ENCODE measurements around the gene TNFRSF8. TPM values are rescaled to one million over a fixed set of nuclear protein-coding genes. Genes with fewer than 3 reads are reported as not detected.

Gene TNFRSF8
- total and polyA plus RNA-seq, 9 of the 15 experiments (the other 6 are each of a cell fraction or from before 2014, with no cell fraction given): 3.5 to 38.4 (median 17.1) TPM

DNA sequence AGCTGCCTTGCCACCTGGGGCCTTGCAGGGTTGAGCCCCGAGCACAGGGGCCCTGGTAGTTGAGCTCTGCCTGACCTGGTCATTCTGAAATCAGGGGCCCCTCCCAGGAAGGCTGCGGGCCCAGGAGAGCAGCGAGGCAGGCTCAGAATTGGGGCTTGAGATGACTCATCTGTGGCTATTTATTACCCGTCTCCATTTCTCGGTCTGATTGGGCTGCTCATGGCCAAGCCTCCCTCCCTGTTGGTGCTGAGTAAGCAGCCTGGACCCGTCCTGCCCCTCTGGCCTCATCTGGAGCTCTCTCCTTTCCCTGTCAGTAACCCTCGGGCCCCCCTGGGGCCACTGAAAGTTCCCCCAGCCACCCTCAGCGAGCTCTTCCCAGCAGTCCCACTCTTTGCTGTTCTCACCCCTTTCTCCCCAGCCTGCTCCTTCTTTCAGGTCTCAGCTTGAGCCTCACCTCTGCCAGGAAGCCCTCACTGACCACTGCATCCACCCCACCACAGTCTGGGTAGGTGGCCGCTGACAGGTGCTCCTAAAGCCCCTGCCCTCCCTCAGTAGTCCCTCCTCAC lies 11.0 kb upstream of the TNFRSF8 start (continued):
- peak; percentile 98 for TF ChIP-seq FOSL1 (tag; conservative IDR thresholded peaks at IDR 0.05)
- no peak for TF ChIP-seq FOXP1 (CRISPR knock-in tag; IDR thresholded peaks at IDR 0.05)
- TF ChIP-seq ZBED1 (IDR thresholded peaks at IDR 0.05): no peak
- no peak for TF ChIP-seq EWSR1 (IDR thresholded peaks at IDR 0.05; ENCODE audit: borderline replicate concordance, low read depth, partially characterized antibody)
- no peak for TF ChIP-seq BCL6 (CRISPR knock-in tag; IDR thresholded peaks at IDR 0.05)
- no peak for TF ChIP-seq HDAC8 (tag; IDR thresholded peaks at IDR 0.05)
- no peak for TF ChIP-seq TRIM28 (IDR thresholded peaks at IDR 0.05)
- TF ChIP-seq SIN3A (IDR thresholded peaks at IDR 0.05; ENCODE audit: borderline replicate concordance in 2 of 2, control insufficient read depth in 1 of 2, low read depth in 2 of 2, low read length in 2 of 2): no peak
- peak; percentile 70; the same call in 1 of the 2 replicates for TF ChIP-seq BCOR (IDR thresholded peaks at IDR 0.05)
- peak; percentile 46 for TF ChIP-seq NFYB (IDR thresholded peaks at IDR 0.05; ENCODE audit: extremely low read depth, insufficient read length)
- no peak; the same call in 1 of the 2 replicates for TF ChIP-seq ESRRA (IDR thresholded peaks at IDR 0.05; ENCODE audit: borderline replicate concordance, low read depth)
- TF ChIP-seq, protein P1, sequence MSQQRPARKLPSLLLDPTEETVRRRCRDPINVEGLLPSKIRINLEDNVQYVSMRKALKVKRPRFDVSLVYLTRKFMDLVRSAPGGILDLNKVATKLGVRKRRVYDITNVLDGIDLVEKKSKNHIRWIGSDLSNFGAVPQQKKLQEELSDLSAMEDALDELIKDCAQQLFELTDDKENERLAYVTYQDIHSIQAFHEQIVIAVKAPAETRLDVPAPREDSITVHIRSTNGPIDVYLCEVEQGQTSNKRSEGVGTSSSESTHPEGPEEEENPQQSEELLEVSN (IDR thresholded peaks at IDR 0.05; ENCODE audit: borderline replicate concordance in 1 of 2, extremely low read depth in 1 of 2, insufficient read depth in 1 of 2, insufficient read length in 1 of 2, low read depth in 1 of 2, low read length in 1 of 2, poor library complexity in 1 of 2, severe bottlenecking in 1 of 2): peak in 1 of 2 experiments; percentile 50
- no peak for TF ChIP-seq TAF7 (tag; IDR thresholded peaks at IDR 0.05)
- no peak for TF ChIP-seq RBM14 (IDR thresholded peaks at IDR 0.05; ENCODE audit: borderline replicate concordance, insufficient read depth, low read depth, low read length)
- TF ChIP-seq ZNF12 (CRISPR knock-in tag; IDR thresholded peaks at IDR 0.05): no peak
- peak; percentile 94 for TF ChIP-seq MAFG (tag; conservative IDR thresholded peaks at IDR 0.05)
- TF ChIP-seq POLR2B (IDR thresholded peaks at IDR 0.05; ENCODE audit: low read depth, partially characterized antibody): peak; percentile 45
- no peak for TF ChIP-seq POLR3A (IDR thresholded peaks at IDR 0.05; ENCODE audit: borderline replicate concordance, extremely low read depth, insufficient read depth, insufficient read length)
- TF ChIP-seq, protein P2, sequence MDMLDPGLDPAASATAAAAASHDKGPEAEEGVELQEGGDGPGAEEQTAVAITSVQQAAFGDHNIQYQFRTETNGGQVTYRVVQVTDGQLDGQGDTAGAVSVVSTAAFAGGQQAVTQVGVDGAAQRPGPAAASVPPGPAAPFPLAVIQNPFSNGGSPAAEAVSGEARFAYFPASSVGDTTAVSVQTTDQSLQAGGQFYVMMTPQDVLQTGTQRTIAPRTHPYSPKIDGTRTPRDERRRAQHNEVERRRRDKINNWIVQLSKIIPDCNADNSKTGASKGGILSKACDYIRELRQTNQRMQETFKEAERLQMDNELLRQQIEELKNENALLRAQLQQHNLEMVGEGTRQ (CRISPR knock-in tag; IDR thresholded peaks at IDR 0.05): no peak
- TF ChIP-seq, protein P3, sequence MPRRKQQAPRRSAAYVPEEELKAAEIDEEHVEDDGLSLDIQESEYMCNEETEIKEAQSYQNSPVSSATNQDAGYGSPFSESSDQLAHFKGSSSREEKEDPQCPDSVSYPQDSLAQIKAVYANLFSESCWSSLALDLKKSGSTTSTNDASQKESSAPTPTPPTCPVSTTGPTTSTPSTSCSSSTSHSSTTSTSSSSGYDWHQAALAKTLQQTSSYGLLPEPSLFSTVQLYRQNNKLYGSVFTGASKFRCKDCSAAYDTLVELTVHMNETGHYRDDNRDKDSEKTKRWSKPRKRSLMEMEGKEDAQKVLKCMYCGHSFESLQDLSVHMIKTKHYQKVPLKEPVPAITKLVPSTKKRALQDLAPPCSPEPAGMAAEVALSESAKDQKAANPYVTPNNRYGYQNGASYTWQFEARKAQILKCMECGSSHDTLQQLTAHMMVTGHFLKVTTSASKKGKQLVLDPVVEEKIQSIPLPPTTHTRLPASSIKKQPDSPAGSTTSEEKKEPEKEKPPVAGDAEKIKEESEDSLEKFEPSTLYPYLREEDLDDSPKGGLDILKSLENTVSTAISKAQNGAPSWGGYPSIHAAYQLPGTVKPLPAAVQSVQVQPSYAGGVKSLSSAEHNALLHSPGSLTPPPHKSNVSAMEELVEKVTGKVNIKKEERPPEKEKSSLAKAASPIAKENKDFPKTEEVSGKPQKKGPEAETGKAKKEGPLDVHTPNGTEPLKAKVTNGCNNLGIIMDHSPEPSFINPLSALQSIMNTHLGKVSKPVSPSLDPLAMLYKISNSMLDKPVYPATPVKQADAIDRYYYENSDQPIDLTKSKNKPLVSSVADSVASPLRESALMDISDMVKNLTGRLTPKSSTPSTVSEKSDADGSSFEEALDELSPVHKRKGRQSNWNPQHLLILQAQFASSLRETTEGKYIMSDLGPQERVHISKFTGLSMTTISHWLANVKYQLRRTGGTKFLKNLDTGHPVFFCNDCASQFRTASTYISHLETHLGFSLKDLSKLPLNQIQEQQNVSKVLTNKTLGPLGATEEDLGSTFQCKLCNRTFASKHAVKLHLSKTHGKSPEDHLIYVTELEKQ (CRISPR knock-in tag; IDR thresholded peaks at IDR 0.05): no peak
- TF ChIP-seq ZNF436 (CRISPR knock-in tag; IDR thresholded peaks at IDR 0.05): peak; percentile 24; the same call in 1 of the 2 replicates
- no peak for TF ChIP-seq SMAD2 (IDR thresholded peaks at IDR 0.05; ENCODE audit: low read depth, low read length)
- TF ChIP-seq RNF2 (IDR thresholded peaks at IDR 0.05): no peak
- no peak for TF ChIP-seq CC2D1A (IDR thresholded peaks at IDR 0.05)
- TF ChIP-seq ZKSCAN3 (CRISPR knock-in tag; IDR thresholded peaks at IDR 0.05): no peak
- no peak for TF ChIP-seq ZNF134 (CRISPR knock-in tag; conservative IDR thresholded peaks at IDR 0.05)
